Thoracic aorta (tissue), 2 donors: Measurements from ENCODE around the gene OR5B12. TPM values are rescaled to one million over a fixed set of nuclear protein-coding genes. Genes with fewer than 3 reads are reported as not detected.

Experiments
- ATAC-seq: fragments of 150-250 bp; one replicate; pipeline ENCODE4 v1.8.0; 2017; ENCODE audit warnings: low read depth; ENCODE audit not compliant: insufficient number of reproducible peaks, low FRiP score
- DNase-seq: peaks from one replicate; pipeline ENCODE4 v3.0.0-alpha.2; 2020; ENCODE audit warnings: low spot score
- H3K27ac ChIP-seq, 2 donors: fragments of 200-600 bp; sonication (generic); 1 replicate in 1 of 2; 2 replicates in 1 of 2; pipeline ENCODE4 v1.5.1; 2016; ENCODE audit warnings: mild to moderate bottlenecking in 2 of 2, moderate library complexity in 2 of 2
- H3K27me3 ChIP-seq: fragments of 200-600 bp; sonication (generic); replicated peaks from 2 replicates; pipeline ENCODE4 v1.6.0; 2016; ENCODE audit warnings: mild to moderate bottlenecking; ENCODE audit not compliant: insufficient read depth
- H3K36me3 ChIP-seq: fragments of 200-600 bp; sonication (generic); one replicate; pipeline ENCODE4 v1.5.1; 2016
- H3K4me1 ChIP-seq, 2 donors: fragments of 200-600 bp; sonication (generic); 1 replicate in 1 of 2; 2 replicates in 1 of 2; pipeline versions ENCODE4 v1.5.1 to v1.6.0; 2016; ENCODE audit warnings: low read depth in 2 of 2, mild to moderate bottlenecking in 1 of 2; ENCODE audit not compliant: control insufficient read depth in 1 of 2
- H3K4me3 ChIP-seq: fragments of 200-600 bp; sonication (generic); 2 replicates; pipeline ENCODE4 v1.5.1; 2016; ENCODE audit warnings: mild to moderate bottlenecking
- H3K9me3 ChIP-seq: fragments of 200-600 bp; sonication (generic); 2 replicates; pipeline ENCODE4 v1.5.1; 2016
- total RNA-seq, 2 donors: library from RNA; depleted of rRNA; stranded (reverse); fragments of >200 nt; gene quantifications; one replicate each; pipeline versions ENCODE4 v1.1.0 to v1.2.3, GENCODE V29; 2016
- TF ChIP-seq, protein P1 (sequence below): fragments of 200-600 bp; sonication (generic); IDR thresholded peaks from one replicate; pipeline ENCODE4 v1.5.1; 2019; ENCODE audit warnings: antibody characterized with exemption

OR5B12 gene
- total RNA-seq, 2 donors from 2014 or later = not detected

DNA sequence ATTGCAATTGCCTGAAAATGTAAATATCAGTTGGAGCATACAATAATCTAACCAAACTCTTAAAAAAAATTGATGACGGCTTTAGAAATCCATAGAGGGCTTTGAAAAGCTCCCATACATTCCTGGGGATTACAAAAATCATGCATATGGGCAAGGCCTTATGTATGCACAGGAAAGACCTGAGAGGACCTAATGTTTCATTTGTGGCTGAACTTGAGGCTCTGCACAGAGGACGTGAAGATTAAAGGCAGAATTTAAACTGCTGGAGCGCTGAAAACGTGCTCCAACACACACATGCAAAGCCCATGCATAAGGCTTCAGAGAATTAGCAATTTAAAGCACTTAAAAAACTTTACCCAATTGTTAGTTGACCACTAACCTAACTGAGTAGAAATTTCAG, 3.5 kb downstream of the OR5B12 start:
- ATAC-seq (no peak), DNase-seq (no peak)
- no peaks in the 10 kb centered on the region for H3K36me3 ChIP-seq
- TF ChIP-seq, protein P1, sequence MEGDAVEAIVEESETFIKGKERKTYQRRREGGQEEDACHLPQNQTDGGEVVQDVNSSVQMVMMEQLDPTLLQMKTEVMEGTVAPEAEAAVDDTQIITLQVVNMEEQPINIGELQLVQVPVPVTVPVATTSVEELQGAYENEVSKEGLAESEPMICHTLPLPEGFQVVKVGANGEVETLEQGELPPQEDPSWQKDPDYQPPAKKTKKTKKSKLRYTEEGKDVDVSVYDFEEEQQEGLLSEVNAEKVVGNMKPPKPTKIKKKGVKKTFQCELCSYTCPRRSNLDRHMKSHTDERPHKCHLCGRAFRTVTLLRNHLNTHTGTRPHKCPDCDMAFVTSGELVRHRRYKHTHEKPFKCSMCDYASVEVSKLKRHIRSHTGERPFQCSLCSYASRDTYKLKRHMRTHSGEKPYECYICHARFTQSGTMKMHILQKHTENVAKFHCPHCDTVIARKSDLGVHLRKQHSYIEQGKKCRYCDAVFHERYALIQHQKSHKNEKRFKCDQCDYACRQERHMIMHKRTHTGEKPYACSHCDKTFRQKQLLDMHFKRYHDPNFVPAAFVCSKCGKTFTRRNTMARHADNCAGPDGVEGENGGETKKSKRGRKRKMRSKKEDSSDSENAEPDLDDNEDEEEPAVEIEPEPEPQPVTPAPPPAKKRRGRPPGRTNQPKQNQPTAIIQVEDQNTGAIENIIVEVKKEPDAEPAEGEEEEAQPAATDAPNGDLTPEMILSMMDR = no peak
- H3K27me3 ChIP-seq = no peaks in the 10 kb centered on the region
- H3K27ac ChIP-seq = no peak overlapping the region
- no peak overlapping the region for H3K4me3 ChIP-seq
- H3K4me1 ChIP-seq = no peaks in the 10 kb centered on the region
- H3K9me3 ChIP-seq = no peaks in the 10 kb centered on the region

DNA sequence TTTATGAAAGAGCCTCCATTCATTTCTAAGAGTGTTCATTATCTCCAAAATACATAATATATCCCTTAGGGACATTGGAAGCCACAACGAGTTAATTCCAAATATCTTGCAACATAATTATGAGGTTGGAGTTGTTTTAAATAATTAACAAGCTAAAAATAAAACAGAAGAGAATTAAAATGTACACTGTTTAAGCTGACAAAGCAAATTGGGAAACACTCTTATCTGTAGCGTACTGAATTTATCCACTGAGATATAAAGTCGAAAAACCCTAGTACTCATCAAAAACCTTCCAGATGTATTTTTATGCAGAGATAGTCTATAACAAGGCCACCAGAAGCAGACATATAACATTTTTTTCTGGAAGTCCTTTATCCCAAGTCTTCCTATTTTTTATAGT, 7.8 kb downstream of the OR5B12 start:
- Histone ChIP-seq H3K27ac (no peak overlapping the region), H3K9me3 (no peaks in the 10 kb centered on the region), H3K4me1 (no peaks in the 10 kb centered on the region), H3K36me3 (no peaks in the 10 kb centered on the region), H3K27me3 (no peaks in the 10 kb centered on the region), H3K4me3 (no peak overlapping the region)
- no peak for ATAC-seq
- DNase-seq = no peak
- TF ChIP-seq, protein P1 = no peak

DNA sequence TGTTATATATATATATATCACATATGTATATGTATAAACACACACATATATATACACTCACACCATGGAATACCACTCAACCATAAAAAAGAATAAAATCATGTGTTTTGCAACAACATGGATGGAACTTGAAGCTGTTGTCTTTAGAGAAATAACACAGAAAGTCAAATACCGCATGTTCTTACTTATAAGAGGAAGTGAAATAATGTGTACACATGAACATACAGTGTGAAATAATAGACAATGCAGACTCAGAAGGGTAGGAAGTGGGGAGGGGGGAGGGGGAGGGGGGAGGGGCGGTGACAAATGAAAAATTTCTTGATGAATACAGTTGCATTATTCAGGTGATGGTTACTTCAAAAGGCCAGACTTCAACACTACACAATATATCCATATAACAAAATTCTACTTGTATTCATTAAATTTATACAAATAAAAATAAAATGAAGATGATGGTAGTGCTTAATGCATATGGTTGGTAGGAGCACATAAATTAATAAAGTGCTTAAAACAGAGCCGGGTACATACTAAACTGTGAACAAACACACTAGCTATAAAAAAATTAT, 8.3 kb downstream of the OR5B12 start:
- DNase-seq = no peak
- no peaks in the 10 kb centered on the region for H3K27me3 ChIP-seq
- no peaks in the 10 kb centered on the region for H3K9me3 ChIP-seq
- no peak overlapping the region for H3K27ac ChIP-seq
- no peaks in the 10 kb centered on the region for H3K36me3 ChIP-seq
- H3K4me3 ChIP-seq = no peak overlapping the region
- no peaks in the 10 kb centered on the region for H3K4me1 ChIP-seq
- no peak for ATAC-seq
- TF ChIP-seq, protein P1 = no peak

DNA sequence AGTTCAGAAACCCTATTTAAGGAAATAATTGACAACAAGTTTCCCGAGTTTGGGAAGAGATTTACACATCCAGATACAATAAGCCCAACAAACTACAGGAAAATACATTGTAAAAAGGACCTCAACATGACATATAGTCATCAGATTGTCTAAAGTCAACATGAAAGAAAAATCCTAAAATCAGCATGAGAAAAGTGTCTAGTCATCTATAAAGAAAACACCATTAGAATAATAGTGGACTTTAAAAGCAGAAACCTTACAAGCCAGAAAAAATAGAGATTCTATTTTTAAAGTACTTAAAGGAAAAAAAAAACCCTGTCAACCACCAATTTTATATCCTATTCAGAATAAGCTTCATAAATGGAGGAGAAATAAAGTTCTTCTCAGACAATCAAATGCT, 12.8 kb downstream of the OR5B12 start:
- Histone ChIP-seq H3K9me3 (no peaks in the 10 kb centered on the region), H3K27me3 (no peaks in the 10 kb centered on the region), H3K36me3 (no peaks in the 10 kb centered on the region), H3K27ac (no peak overlapping the region), H3K4me3 (no peak overlapping the region), H3K4me1 (no peaks in the 10 kb centered on the region)
- ATAC-seq (no peak), DNase-seq (no peak)
- TF ChIP-seq, protein P1 = no peak

DNA sequence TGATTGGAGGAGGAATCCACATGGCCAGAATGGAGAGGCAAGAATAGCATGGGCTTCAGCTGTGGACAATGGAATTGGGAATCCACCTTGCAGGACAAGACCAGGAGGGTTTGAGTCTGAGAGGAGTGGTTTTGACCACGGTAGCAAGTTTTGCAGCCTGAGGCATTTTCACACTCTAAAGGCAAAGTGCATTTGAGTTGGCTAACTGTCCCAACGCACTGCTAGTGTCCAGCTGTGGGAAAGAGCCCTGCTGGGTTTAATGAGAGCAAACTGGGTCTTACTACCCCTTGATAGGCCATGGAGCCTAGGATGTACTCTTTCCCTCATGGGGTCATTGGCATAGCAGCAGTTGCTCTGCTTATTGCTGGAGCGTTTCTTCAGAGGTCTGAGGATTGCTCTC, 14.0 kb downstream of the OR5B12 start, which contains the start of gene OR5B2:
Gene OR5B2 (minus strand): TSS at position 101 of the 400 bp plus-strand sequence. CDS start 4,860 bp downstream, outside the sequence.
- DNase-seq = no peak
- no peaks in the 10 kb centered on the region for H3K36me3 ChIP-seq
- H3K27ac ChIP-seq = no peak within 1 kb of the TSS
- H3K27me3 ChIP-seq = no peaks in the 10 kb centered on the region
- H3K4me1 ChIP-seq = no peaks in the 10 kb centered on the region
- H3K9me3 ChIP-seq = no peaks in the 10 kb centered on the region
- TF ChIP-seq, protein P1 = no peak
- no peak within 1 kb of the TSS for H3K4me3 ChIP-seq
- ATAC-seq = no peak
